SK-N-SH (cell line): Measurements from ENCODE around the gene ZNF608. TPM values are rescaled to one million over a fixed set of nuclear protein-coding genes. Genes with fewer than 3 reads are reported as not detected.

Experiments used
- CTCF ChIA-PET: fragments of 300-600, 350-600 bp; formaldehyde crosslinking; extraction: SDS; loops from one replicate; lab custom pipeline; 2021; lab: Yijun Ruan, JAX
- POLR2A ChIA-PET: fragments of 350-600 bp; sonication (Branson Sonifier 250); formaldehyde crosslinking; extraction: SDS; loops from one replicate; lab custom pipeline; 2020; ENCODE audit warnings: antibody characterized with exemption, inconsistent platforms; lab: Yijun Ruan, JAX
- DNase-seq: peaks from one replicate; pipeline ENCODE4 v3.0.0; 2012
- H2AFZ ChIP-seq: fragments of 200-600 bp; sonication (generic); 2 replicates; pipeline ENCODE4 v1.8.1; 2016; ENCODE audit warnings: antibody characterized with exemption, mild to moderate bottlenecking, low read depth
- H3F3A ChIP-seq: fragments of 200-600 bp; sonication (generic); replicated peaks from 2 replicates; pipeline ENCODE3; 2016; ENCODE audit warnings: antibody characterized with exemption, mild to moderate bottlenecking; ENCODE audit not compliant: insufficient read depth
- H3K27ac ChIP-seq, 2 experiments: fragments of 200-500 bp in 1 of 2; fragments of 200-600 bp in 1 of 2; sonication (Bioruptor generic) in 1 of 2; sonication (generic), shearing (Covaris generic) in 1 of 2; 2 replicates each; pipeline versions ENCODE4 v1.5.1 to v1.6.1; 2014 to 2016; ENCODE audit warnings: low read depth in 2 of 2, inconsistent platforms in 1 of 2, low read length in 1 of 2, mild to moderate bottlenecking in 1 of 2, mixed read lengths in 1 of 2
- H3K27me3 ChIP-seq: fragments of 200-600 bp; sonication (generic), shearing (Covaris generic); 2 replicates; pipeline ENCODE4 v1.6.1; 2016; ENCODE audit warnings: mixed run types; ENCODE audit not compliant: insufficient read depth
- H3K36me3 ChIP-seq, 2 experiments: fragments of 200-500 bp in 1 of 2; fragments of 200-600 bp in 1 of 2; sonication (Bioruptor generic) in 1 of 2; sonication (generic) in 1 of 2; replicated peaks in 1 of 2; 2 replicates each; pipeline versions ENCODE3 to v1.5.1; 2014 to 2016; ENCODE audit warnings: low read length in 1 of 2, mild to moderate bottlenecking in 1 of 2; ENCODE audit not compliant: insufficient read depth in 2 of 2, control insufficient read depth in 1 of 2
- H3K4me1 ChIP-seq, 2 experiments: fragments of 200-500 bp in 1 of 2; fragments of 200-600 bp in 1 of 2; sonication (Bioruptor generic) in 1 of 2; sonication (generic), shearing (Covaris generic) in 1 of 2; 2 replicates each; pipeline versions ENCODE4 v1.5.1 to v1.6.1; 2014 to 2016; ENCODE audit warnings: low read depth in 1 of 2, low read length in 1 of 2, mixed run types in 1 of 2; ENCODE audit not compliant: insufficient read depth in 2 of 2, control insufficient read depth in 1 of 2
- H3K4me2 ChIP-seq: fragments of 200-600 bp; sonication (generic), shearing (Covaris generic); 2 replicates; pipeline ENCODE4 v1.6.1; 2017; ENCODE audit warnings: mixed run types
- H3K4me3 ChIP-seq, 2 experiments: fragments of 200-500 bp in 1 of 2; fragments of 200-600 bp in 1 of 2; sonication (Bioruptor generic) in 1 of 2; sonication (generic), shearing (Covaris generic) in 1 of 2; 2 replicates each; pipeline versions ENCODE4 v1.5.1 to v1.8.1; 2014 to 2016; ENCODE audit warnings: low read depth in 2 of 2, inconsistent platforms in 1 of 2, low read length in 1 of 2, mild to moderate bottlenecking in 1 of 2, mixed read lengths in 1 of 2, moderate library complexity in 1 of 2
- H3K79me2 ChIP-seq: fragments of 200-600 bp; sonication (generic); 2 replicates; pipeline ENCODE4 v1.8.1; 2017; ENCODE audit warnings: mild to moderate bottlenecking; ENCODE audit not compliant: insufficient read depth
- H3K9ac ChIP-seq: fragments of 200-600 bp; sonication (generic); 2 replicates; pipeline ENCODE4 v1.6.1; 2017; ENCODE audit warnings: mixed run types
- H3K9me2 ChIP-seq: fragments of 200-600 bp; sonication (generic); 2 replicates; pipeline ENCODE4 v1.6.1; 2017; ENCODE audit warnings: mixed run types
- H3K9me3 ChIP-seq: fragments of 200-600 bp; sonication (generic); 2 replicates; pipeline ENCODE4 v1.6.1; 2017; ENCODE audit warnings: mixed run types, mild to moderate bottlenecking, moderate library complexity
- H4K20me1 ChIP-seq: fragments of 200-600 bp; sonication (generic); 2 replicates; pipeline ENCODE4 v1.6.1; 2017; ENCODE audit warnings: mild to moderate bottlenecking, mixed run types; ENCODE audit not compliant: insufficient read depth
- CHD2 ChIP-seq: fragments of 150-350 bp; IDR thresholded peaks from 2 replicates; pipeline ENCODE4 v1.6.1; 2018; ENCODE audit warnings: low read length; ENCODE audit not compliant: partially characterized antibody
- EZH2phosphoT487 ChIP-seq: fragments of 200-600 bp; sonication (generic); IDR thresholded peaks from 2 replicates; pipeline ENCODE4 v1.6.1; 2017; ENCODE audit warnings: low read depth, mixed run types, mild to moderate bottlenecking, antibody characterized with exemption, moderate library complexity, borderline replicate concordance
- FOXM1 ChIP-seq: IDR thresholded peaks from 2 replicates; pipeline ENCODE4 v1.4.0; 2012; ENCODE audit warnings: low read depth, mild to moderate bottlenecking
- GABPA ChIP-seq: IDR thresholded peaks from 2 replicates; pipeline ENCODE4 v1.4.0; 2012; ENCODE audit warnings: low read depth, mild to moderate bottlenecking
- MEF2A ChIP-seq: IDR thresholded peaks from 2 replicates; pipeline ENCODE4 v1.4.0; 2012; ENCODE audit warnings: low read depth, borderline replicate concordance
- NFIC ChIP-seq: IDR thresholded peaks from 2 replicates; pipeline ENCODE4 v1.4.0; 2012; ENCODE audit warnings: borderline replicate concordance
- REST ChIP-seq: IDR thresholded peaks from 2 replicates; pipeline ENCODE4 v1.6.1; 2012; ENCODE audit warnings: mild to moderate bottlenecking, low read depth, low read length, moderate library complexity
- TEAD4 ChIP-seq: IDR thresholded peaks from 2 replicates; pipeline ENCODE4 v1.4.0; 2012; ENCODE audit warnings: mild to moderate bottlenecking, borderline replicate concordance; ENCODE audit not compliant: insufficient read depth
- ZBTB33 ChIP-seq: IDR thresholded peaks from 2 replicates; pipeline ENCODE4 v1.4.0; 2012; ENCODE audit warnings: low read depth, borderline replicate concordance
- WGBS: methylation state at CpG from one replicate; pipeline ENCODE4 v1.1.6; 2017; ENCODE audit warnings: low lambda C conversion rate; 5-methylcytosine and 5-hydroxymethylcytosine counted together
- polyA plus RNA-seq, 3 experiments: library from polyadenylated mRNA; depleted of rRNA; stranded (reverse); fragments of >200 nt; gene quantifications; 2 replicates each; pipeline ENCODE4 v1.2.3, GENCODE V29; 2012
- TF ChIP-seq, protein P1 (sequence below): IDR thresholded peaks from 2 replicates; pipeline ENCODE4; 2012

Gene ZNF608
- polyA plus RNA-seq, 1 of the 3 experiments (the other 2 are of a cell fraction): 4.9 TPM

DNA sequence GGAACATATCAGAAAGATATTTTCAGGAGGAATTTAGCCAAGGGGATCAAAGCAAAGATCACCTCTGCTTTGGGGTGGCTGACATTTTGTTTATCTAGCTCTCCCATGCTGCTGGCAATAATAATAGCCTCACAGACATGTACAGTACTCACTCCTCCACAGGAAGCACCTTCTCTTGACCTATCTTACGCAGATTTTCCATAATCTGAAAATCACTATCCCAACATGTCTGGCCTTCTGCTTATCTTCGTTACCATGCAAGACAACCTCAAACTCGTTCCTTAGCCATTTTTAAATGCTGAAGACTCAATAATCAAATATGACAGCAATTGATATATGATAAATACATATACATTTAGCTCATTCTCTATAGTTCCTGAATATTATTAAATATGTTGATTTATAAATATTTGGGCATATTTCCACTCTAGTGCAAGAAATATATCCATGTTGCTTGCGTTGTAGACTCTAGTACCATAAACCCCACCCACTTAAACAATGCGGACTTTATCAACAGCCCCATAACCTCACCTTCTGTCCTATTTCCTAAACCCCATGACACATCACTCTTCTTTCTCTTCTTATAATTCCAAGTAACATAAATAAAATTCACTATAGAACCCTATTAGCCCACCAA, 18.0 kb downstream of the ZNF608 start:
- Histone ChIP-seq H3K4me2 (no peak overlapping the region), H3K27ac (no peak overlapping the region), H4K20me1 (no peaks in the 10 kb centered on the region), H3K9me3 (no peaks in the 10 kb centered on the region), H3K9me2 (no peaks in the 10 kb centered on the region), H3K9ac (no peak overlapping the region), H3F3A (peaks cover 3% of the 10 kb centered on the region), H3K36me3 (no peaks in the 10 kb centered on the region)
- POLR2A ChIA-PET: no interaction called here
- no peak for DNase-seq
- no peak for TF ChIP-seq EZH2phosphoT487
- TF ChIP-seq TEAD4: no peak
- TF ChIP-seq NFIC: no peak
- TF ChIP-seq FOXM1: no peak
- no peak for TF ChIP-seq GABPA
- TF ChIP-seq ZBTB33: no peak
- TF ChIP-seq REST: no peak
- TF ChIP-seq, protein P1, sequence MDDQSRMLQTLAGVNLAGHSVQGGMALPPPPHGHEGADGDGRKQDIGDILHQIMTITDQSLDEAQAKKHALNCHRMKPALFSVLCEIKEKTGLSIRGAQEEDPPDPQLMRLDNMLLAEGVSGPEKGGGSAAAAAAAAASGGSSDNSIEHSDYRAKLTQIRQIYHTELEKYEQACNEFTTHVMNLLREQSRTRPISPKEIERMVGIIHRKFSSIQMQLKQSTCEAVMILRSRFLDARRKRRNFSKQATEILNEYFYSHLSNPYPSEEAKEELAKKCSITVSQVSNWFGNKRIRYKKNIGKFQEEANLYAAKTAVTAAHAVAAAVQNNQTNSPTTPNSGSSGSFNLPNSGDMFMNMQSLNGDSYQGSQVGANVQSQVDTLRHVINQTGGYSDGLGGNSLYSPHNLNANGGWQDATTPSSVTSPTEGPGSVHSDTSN: no peak
- TF ChIP-seq MEF2A: no peak
- no peak for TF ChIP-seq CHD2
- TF ChIP-seq, all 33 proteins: peak for 0
- no peaks in the 10 kb centered on the region; the same call in 1 of the 2 replicates for H3K79me2 ChIP-seq
- peaks cover 0 to 15% of the 10 kb centered on the region in 2 experiments; a peak in 2 of 4 replicates for H3K4me1 ChIP-seq
- no peak overlapping the region for H3K4me3 ChIP-seq
- H2AFZ ChIP-seq: no peak overlapping the region
- WGBS: 94% methylated on average over 5 of the region's 5 CpGs
- CTCF ChIA-PET: interaction anchor here (0.7 to 1.0 kb wide), 2 partner anchors 16 to 65 kb away, joined by 3 to 4 read pairs; no protein-coding TSS in a partner anchor
- no peaks in the 10 kb centered on the region for H3K27me3 ChIP-seq
